K562 (cell line): ENCODE measurements around the gene CACNA1S. TPM values are rescaled to one million over a fixed set of nuclear protein-coding genes. Genes with fewer than 3 reads are reported as not detected.
A peak's percentile ranks its signal among the peaks of the same experiment; 100 is the strongest.

Source experiments
- AFF4 ChIP-seq: sonication (generic); formaldehyde crosslinking; IDR thresholded peaks from 2 replicates; pipeline ENCODE4 v1.8.0; 2023; ENCODE audit warnings: mild to moderate bottlenecking, missing genetic modification reagents
- ARID1B ChIP-seq: fragments of 450-650 bp; IDR thresholded peaks from 2 replicates; pipeline ENCODE4 v1.6.1; 2016; ENCODE audit warnings: antibody characterized with exemption, mild to moderate bottlenecking, inconsistent platforms
- ARNT ChIP-seq, 2 experiments: fragments of 450-650 bp; IDR thresholded peaks; 2 replicates each; pipeline ENCODE4 v1.6.1; 2016; ENCODE audit warnings: mild to moderate bottlenecking in 1 of 2
- ATF3 ChIP-seq, 2 experiments: fragments of 450-650 bp in 1 of 2; sonication (generic) in 1 of 2; formaldehyde crosslinking in 1 of 2; IDR thresholded peaks in 1 of 2; conservative IDR thresholded peaks in 1 of 2; 2 replicates each; pipeline versions ENCODE4 v1.6.1 to v1.8.1; 2016 to 2023; ENCODE audit warnings: mild to moderate bottlenecking in 2 of 2, moderate library complexity in 2 of 2, inconsistent platforms in 1 of 2, missing genetic modification reagents in 1 of 2
- ATF6 ChIP-seq: sonication (generic); formaldehyde crosslinking; IDR thresholded peaks from 2 replicates; pipeline ENCODE4 v1.4.0; 2020; ENCODE audit warnings: mild to moderate bottlenecking, missing genetic modification reagents
- CCNT2 ChIP-seq: IDR thresholded peaks from 2 replicates; pipeline ENCODE4 v1.6.1; 2011; ENCODE audit warnings: borderline replicate concordance, low read depth, mild to moderate bottlenecking, moderate library complexity, mixed read lengths, low read length; ENCODE audit not compliant: insufficient read length; ENCODE audit errors: extremely low read depth
- EP300 ChIP-seq: IDR thresholded peaks from 2 replicates; pipeline ENCODE4 v1.6.1; 2012; ENCODE audit warnings: low read length, improper control_type of control experiment
- FOXM1 ChIP-seq, 2 experiments: fragments of 450-650 bp in 1 of 2; sonication (generic) in 1 of 2; formaldehyde crosslinking in 1 of 2; IDR thresholded peaks; 2 replicates each; pipeline versions ENCODE4 v1.6.1 to v1.9.0; 2017 to 2022; ENCODE audit warnings: low read depth in 2 of 2, mild to moderate bottlenecking in 2 of 2, missing genetic modification reagents in 1 of 2, moderate library complexity in 1 of 2
- HDAC2 ChIP-seq: fragments of 450-650 bp; IDR thresholded peaks from 2 replicates; pipeline ENCODE4 v1.6.1; 2016; ENCODE audit warnings: mild to moderate bottlenecking
- KLF13 ChIP-seq: fragments of 450-650 bp; IDR thresholded peaks from 2 replicates; pipeline ENCODE4 v1.6.1; 2016; ENCODE audit warnings: missing genetic modification characterization, low read depth, mild to moderate bottlenecking, missing compliant biosample characterization, moderate library complexity, borderline replicate concordance
- KLF16 ChIP-seq: IDR thresholded peaks from 2 replicates; pipeline ENCODE4 v1.6.1; 2016; ENCODE audit warnings: antibody characterized with exemption
- MCM7 ChIP-seq, 2 experiments: fragments of 450-650 bp; IDR thresholded peaks; 2 replicates each; pipeline ENCODE4 v1.6.1; 2016 to 2018
- NCOA4 ChIP-seq: fragments of 450-650 bp; IDR thresholded peaks from 2 replicates; pipeline ENCODE4 v1.6.1; 2018; ENCODE audit warnings: mild to moderate bottlenecking; ENCODE audit not compliant: partially characterized antibody
- NFATC3 ChIP-seq: fragments of 450-650 bp; IDR thresholded peaks from 2 replicates; pipeline ENCODE4 v1.6.1; 2017; ENCODE audit warnings: mild to moderate bottlenecking
- PATZ1 ChIP-seq: fragments of 250-450 bp; sonication (Bioruptor Pico); IDR thresholded peaks from 2 replicates; pipeline ENCODE4 v1.5.0; 2020; ENCODE audit warnings: mild to moderate bottlenecking, borderline replicate concordance
- PHF8 ChIP-seq: fragments of 200-600 bp; sonication (generic); IDR thresholded peaks from 2 replicates; pipeline ENCODE4 v1.6.1; 2012; ENCODE audit warnings: mixed run types, mild to moderate bottlenecking, inconsistent platforms, low read length, moderate library complexity, borderline replicate concordance
- SAFB ChIP-seq: fragments of 200-400 bp; formaldehyde crosslinking; IDR thresholded peaks from 2 replicates; pipeline ENCODE4 v1.6.1; 2017; ENCODE audit warnings: low read depth, low read length, borderline replicate concordance
- U2AF1 ChIP-seq: fragments of 200-400 bp; formaldehyde crosslinking; optimal IDR thresholded peaks from 2 replicates; pipeline ENCODE3; 2017; ENCODE audit warnings: mild to moderate bottlenecking, low read depth, low read length, moderate library complexity
- ZEB2 ChIP-seq: fragments of 450-650 bp; IDR thresholded peaks from 2 replicates; pipeline ENCODE4 v1.6.1; 2016
- ZNF12 ChIP-seq: sonication (generic); formaldehyde crosslinking; IDR thresholded peaks from 2 replicates; pipeline ENCODE4 v1.4.0; 2020; ENCODE audit warnings: mild to moderate bottlenecking, missing genetic modification reagents
- polyA plus RNA-seq, 8 experiments: library from polyadenylated mRNA; depleted of rRNA in 4 of 8; stranded (reverse) in 5 of 8; unstranded in 3 of 8; fragments of >200 nt; fragmentation: Nextera tagmentation in 2 of 8; fragmentation: Illumina TruSeq in 1 of 8; extraction: Ambion mirVana in 2 of 8; extraction: Trizol in 1 of 8; gene quantifications; 2 replicates each; pipeline versions ENCODE4 v1.2.1 to v1.2.3, GENCODE V29; 2011 to 2014; ENCODE audit warnings: inconsistent platforms in 1 of 8, missing spikeins in 1 of 8
- total RNA-seq, 7 experiments: library from RNA; depleted of rRNA in 6 of 7; stranded (reverse); fragments of >200 nt in 6 of 7; fragmentation: Illumina TruSeq in 2 of 7; extraction: Trizol in 2 of 7; gene quantifications; 2 replicates each; pipeline versions ENCODE4 v1.2.1 to v1.2.3, GENCODE V29; 2011 to 2021; ENCODE audit warnings: low replicate concordance in 1 of 7

Gene CACNA1S
- total and polyA plus RNA-seq, 9 of the 15 experiments (the other 6 are each of a cell fraction or from before 2014, with no cell fraction given) = not detected

- TF ChIP-seq SAFB = no peak
- peak; percentile 45; the same call in 1 of the 2 replicates for TF ChIP-seq FOXM1 (IDR thresholded peaks at IDR 0.05; ENCODE audit: low read depth)
- TF ChIP-seq FOXM1 (CRISPR knock-in tag; IDR thresholded peaks at IDR 0.05; ENCODE audit: low read depth) = no peak
- TF ChIP-seq ARNT (IDR thresholded peaks at IDR 0.05) = no peak
- TF ChIP-seq PHF8 = no peak
- TF ChIP-seq CCNT2 = peak; percentile 57
- TF ChIP-seq ATF3 (IDR thresholded peaks at IDR 0.05) = peak; percentile 26; the same call in 1 of the 2 replicates
- TF ChIP-seq ATF3 (CRISPR knock-in tag; conservative IDR thresholded peaks at IDR 0.05) = no peak
- 0 out of 2 replicates have a peak, but pooled peaks have one; percentile 31 for TF ChIP-seq ZEB2
- TF ChIP-seq ARID1B = peak; percentile 90
- TF ChIP-seq AFF4 (CRISPR knock-in tag) = no peak
- TF ChIP-seq NFATC3 = no peak
- no peak for TF ChIP-seq NCOA4
- TF ChIP-seq PATZ1 (CRISPR knock-in tag) = no peak
- TF ChIP-seq U2AF1 = no peak
- no peak for TF ChIP-seq KLF16
- TF ChIP-seq MCM7 (IDR thresholded peaks at IDR 0.05) = no peak
- TF ChIP-seq ATF6 (CRISPR knock-in tag) = 0 out of 2 replicates have a peak, but pooled peaks have one; percentile 37
- peak; percentile 59 for TF ChIP-seq HDAC2
- TF ChIP-seq ZNF12 (CRISPR knock-in tag) = no peak
- peak; percentile 76; the same call in 1 of the 2 replicates for TF ChIP-seq EP300
- TF ChIP-seq KLF13 (tag) = no peak
These were observed 96.6 kb downstream of the CACNA1S start (continued) for GRCh38 chr1:201015551-201016091.
